ENCODE results near the gene RNF135.

GRCh38 chr17:30990458-30990857 lies 19.6 kb downstream of the RNF135 start:
- no peak for TF ChIP-seq CTCF (IDR thresholded peaks at IDR 0.05; ENCODE audit: low read length)
- no peak for TF ChIP-seq EZH2phosphoT487 (IDR thresholded peaks at IDR 0.05; ENCODE audit: low read length)
